ENCODE measurements around the gene HOXA7.

- TF ChIP-seq POLR2A (IDR thresholded peaks at IDR 0.05) (no peak), CTCF (IDR thresholded peaks at IDR 0.05) (no peak), EP300 (IDR thresholded peaks at IDR 0.05) (no peak)
These were observed 8.3 kb downstream of the HOXA7 start for GRCh38 chr7:27148031-27148755.

All from ovary (tissue), 3 donors.